HG03432 (cell line): ENCODE data around the gene DNAJC4.
A peak's percentile ranks its signal among the peaks of the same experiment; 100 is the strongest.

Source experiments
- ATAC-seq: cut with Tn5 transposase; IDR thresholded peaks from one replicate; pipeline ENCODE4 v1.9.1; 2021; ENCODE audit warnings: mild to moderate bottlenecking, moderate library complexity; ENCODE audit not compliant: unreplicated experiment

Gene DNAJC4

GRCh38 chr11:64227405-64227956 lies 2.9 kb upstream of the DNAJC4 start:
- ATAC-seq, result no peak

GRCh38 chr11:64229090-64229743 lies 1.1 kb upstream of the DNAJC4 start:
- ATAC-seq, result no peak

GRCh38 chr11:64229744-64230170 lies 591 bp upstream of the DNAJC4 start:
- ATAC-seq, result no peak

DNA sequence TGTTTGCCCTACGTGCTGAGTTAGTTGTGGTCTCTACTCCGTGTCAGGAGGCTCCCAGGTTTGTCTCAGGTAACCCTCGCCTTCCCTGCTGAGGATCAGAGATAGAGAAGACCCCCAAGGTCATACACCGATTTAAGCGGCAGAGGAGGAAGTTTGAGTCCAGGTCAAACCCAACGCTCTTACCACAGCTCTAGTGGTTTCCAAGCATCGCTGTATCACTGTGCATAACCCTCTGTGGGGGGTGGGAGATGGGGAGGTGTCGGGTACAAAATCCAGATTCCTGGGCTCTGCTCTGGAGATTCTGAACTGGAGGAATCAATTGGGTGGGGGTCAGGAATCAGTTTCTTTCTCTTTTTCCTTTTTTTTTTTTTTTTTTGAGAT lies 627 bp downstream of the DNAJC4 start:
- no peak for ATAC-seq

- no peak for ATAC-seq
Measured at GRCh38 chr11:64231546-64231945, 1.2 kb downstream of the DNAJC4 start.

DNA sequence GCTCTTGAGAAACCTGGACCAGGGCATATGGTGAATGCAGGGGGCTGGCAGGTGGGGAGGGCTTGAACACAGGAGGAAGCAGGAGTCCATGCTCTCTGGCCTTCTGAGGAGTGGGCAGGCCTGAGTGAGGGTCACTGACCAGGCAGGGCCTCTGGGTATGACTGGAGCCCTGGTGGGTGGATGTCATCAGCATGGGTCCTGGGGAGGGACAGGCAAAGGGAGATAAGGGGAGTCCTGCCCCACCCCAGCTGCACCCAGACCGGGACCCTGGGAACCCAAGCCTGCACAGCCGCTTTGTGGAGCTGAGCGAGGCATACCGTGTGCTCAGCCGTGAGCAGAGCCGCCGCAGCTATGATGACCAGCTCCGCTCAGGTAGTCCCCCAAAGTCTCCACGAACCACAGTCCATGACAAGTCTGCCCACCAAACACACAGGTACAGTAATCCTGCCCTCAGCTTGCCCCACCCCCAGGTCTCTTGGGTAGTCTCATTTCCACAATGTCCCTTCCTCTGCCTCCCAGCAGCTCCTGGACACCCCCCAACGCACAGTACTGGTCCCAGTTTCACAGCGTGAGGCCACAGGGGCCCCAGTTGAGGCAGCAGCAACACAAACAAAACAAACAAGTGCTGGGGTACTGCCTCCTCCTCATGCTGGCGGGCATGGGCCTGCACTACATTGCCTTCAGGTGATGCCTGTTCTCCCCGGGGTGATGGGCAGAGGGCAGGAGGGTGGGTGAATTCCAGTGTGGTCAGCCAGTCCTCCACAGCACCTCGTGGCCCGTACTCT lies 2.0 kb downstream of the DNAJC4 start:
- ATAC-seq, result no peak

GRCh38 chr11:64232967-64233315 lies 2.6 kb downstream of the DNAJC4 start:
- ATAC-seq, result no peak

DNA sequence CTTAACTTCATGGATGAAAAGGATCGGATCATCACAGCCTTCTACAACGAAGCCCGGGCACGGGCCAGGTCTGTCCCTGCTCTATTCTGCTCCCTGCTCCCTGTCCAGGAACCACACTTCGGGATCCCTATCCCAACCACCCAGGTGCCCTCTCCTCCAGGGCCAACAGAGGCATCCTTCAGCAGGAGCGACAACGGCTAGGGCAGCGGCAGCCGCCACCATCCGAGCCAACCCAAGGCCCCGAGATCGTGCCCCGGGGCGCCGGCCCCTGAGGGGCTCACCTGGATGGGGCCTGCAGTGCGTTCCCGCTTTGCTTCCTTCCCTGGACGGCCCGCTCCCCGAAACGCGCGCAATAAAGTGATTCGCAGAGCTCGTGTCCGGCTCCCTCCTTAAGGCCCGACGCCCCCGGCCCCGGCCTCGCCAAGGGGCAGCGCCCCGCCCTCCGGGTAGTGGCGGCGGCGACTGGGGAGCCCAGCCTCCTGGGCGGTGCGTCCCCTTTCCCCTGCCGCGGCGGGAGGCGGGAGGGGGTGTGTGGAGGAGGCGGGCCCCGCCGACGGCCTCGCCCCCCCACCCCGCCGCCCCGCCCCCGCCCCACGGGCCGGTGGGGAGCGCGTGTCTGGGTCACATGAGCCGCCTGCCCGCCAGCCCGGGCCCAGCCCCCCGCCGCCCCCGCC lies 3.7 kb downstream of the DNAJC4 start, which contains the start of gene VEGFB:
TSS of gene VEGFB (plus strand) at position 672 of the 674 bp plus-strand sequence. CDS start 250 bp downstream, outside the sequence.
- peak; percentile 48 for ATAC-seq

- peak; percentile 29 for ATAC-seq
Measured at GRCh38 chr11:64234647-64235379, 4.5 kb downstream of the DNAJC4 start.

- no peak for ATAC-seq
Measured at GRCh38 chr11:64235437-64236161, 5.3 kb downstream of the DNAJC4 start.

GRCh38 chr11:64237484-64237951 lies 7.2 kb downstream of the DNAJC4 start:
- ATAC-seq, result no peak

- ATAC-seq, result no peak
Measured at GRCh38 chr11:64238076-64238475, 7.7 kb downstream of the DNAJC4 start.

DNA sequence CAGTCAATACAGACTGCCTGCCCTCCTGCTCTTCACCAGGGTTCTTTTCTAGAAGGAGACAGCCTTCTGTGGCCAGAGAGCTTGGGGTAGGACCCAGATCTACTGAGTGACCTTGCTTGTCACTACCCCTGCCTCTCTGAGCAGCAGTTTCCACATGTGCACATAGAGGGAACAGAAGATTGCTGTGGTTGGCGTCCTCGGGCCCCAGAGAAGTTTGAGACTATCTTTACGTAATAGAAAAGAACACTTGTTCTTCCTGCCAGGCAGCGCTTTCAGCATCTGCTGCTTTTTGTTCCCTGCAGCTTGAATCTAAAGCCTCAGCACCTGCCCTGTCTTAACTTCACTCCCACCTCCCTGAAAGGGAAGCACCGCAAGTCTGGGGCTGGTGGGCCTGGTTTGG lies 8.7 kb downstream of the DNAJC4 start:
- no peak for ATAC-seq

DNA sequence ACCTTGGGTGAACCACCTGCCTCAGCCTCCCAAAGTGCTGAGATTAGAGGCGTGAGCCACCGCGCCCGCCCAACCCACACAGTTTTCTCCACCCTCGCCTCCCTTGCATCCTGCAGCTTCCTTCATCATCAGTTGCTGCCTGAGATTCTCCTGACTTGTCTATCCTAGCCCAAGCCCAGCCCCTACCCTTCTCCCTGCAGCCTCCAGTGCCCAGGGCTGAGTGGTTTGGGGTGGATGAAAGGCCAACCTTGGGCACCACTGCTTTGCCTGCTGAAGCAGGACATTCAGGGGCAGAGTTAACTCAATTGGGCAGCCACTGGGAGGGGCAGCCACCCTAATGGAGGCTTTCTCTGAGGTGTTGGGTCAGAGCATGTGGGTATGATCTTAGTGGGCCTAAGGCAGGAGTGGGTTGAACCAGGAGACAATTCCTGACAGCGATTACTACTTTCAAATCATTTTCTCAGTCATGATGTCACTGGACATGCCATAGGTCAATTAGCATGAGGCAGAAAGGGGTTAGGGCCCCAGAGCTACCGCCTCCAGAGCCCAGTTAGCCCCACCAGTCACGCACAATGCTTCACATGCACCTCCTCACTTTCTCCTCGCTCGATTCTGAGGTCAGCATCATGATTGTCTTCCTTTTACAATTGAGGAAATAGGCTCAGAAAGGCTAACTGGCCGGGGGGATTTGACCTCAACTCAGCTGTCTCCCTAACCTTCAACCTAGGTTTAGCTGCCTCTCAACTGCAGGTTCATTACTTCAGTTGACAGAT lies 9.5 kb downstream of the DNAJC4 start:
- peak; percentile 7 for ATAC-seq

GRCh38 chr11:64240435-64241240 lies 10.3 kb downstream of the DNAJC4 start, which contains the start of gene FKBP2:
Gene FKBP2 (plus strand): TSS chr11:64241095. CDS start chr11:64242388, 1,293 bp downstream.
- peak; percentile 46 for ATAC-seq

GRCh38 chr11:64241241-64241490 lies 10.8 kb downstream of the DNAJC4 start:
- ATAC-seq, result peak; percentile 67

DNA sequence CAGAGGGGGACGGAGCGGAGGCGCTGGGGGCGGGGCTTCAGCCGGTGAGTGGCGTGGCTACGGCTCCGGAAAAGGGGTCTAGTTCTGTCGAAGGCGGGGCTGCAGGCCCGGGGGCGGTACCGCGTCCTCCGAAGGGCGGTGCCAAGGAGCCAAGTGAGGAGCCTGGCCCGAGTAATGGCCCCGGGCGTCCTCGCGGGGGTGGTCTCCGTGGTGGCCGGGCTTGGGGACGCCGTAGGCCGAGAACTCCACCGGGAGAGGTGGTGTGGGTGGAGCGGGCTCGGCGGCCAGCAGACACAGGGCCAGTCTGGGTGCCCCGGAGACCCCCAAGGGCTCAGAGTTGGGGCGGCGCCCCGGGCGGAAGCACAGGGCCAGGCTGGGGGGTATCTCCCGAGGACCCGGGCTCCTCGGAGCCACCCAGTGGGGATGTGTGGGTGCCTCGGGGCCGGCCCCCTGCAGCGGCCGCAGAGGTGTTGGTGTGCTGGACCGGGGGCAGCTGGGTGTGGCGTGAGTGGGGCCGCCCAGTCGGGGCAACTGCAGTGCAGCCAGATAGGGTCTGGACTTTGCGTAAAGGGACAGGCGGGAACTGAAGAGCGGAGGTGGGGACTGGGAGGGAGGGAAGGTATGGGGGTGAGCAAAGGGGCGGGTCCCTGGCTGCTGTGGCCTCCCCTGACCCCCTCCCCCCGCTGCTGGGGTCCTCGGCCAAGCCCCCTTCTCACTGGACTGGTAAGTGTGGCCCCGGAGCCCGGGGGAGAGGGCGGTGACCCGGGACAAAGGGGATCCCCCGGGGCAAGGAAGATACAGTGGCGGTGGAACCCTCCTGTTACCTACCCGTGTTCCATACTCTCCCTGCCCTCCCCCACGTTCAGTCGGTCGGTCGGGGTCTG lies 11.4 kb downstream of the DNAJC4 start:
- ATAC-seq, result peak; percentile 11
